Spleen (tissue), 11 donors: Measurements from ENCODE around the gene GPRIN3. TPM values are rescaled to one million over a fixed set of nuclear protein-coding genes. Genes with fewer than 3 reads are reported as not detected.

ENCODE experiments used
- DNase-seq: peaks from one replicate; pipeline ENCODE4 v3.0.0-alpha.2; 2020
- H3K27ac ChIP-seq, 8 donors: fragments of 200-600 bp; sonication (generic) in 7 of 8; 1 replicate in 4 of 8; 2 replicates in 4 of 8; pipeline versions ENCODE4 v1.5.0 to v1.8.0; 2016 to 2021; ENCODE audit warnings: inconsistent platforms in 4 of 8, mild to moderate bottlenecking in 4 of 8, moderate library complexity in 1 of 8
- H3K27me3 ChIP-seq, 7 donors: fragments of 200-600 bp; sonication (generic) in 6 of 7; replicated peaks in 1 of 7; 1 replicate in 4 of 7; 2 replicates in 3 of 7; pipeline versions ENCODE4 v1.5.0 to v1.8.0; 2016 to 2021; ENCODE audit warnings: inconsistent platforms in 3 of 7, mild to moderate bottlenecking in 1 of 7
- H3K36me3 ChIP-seq, 6 donors: fragments of 200-600 bp; sonication (generic) in 5 of 6; 1 replicate in 4 of 6; 2 replicates in 2 of 6; pipeline versions ENCODE4 v1.5.0 to v1.8.0; 2016 to 2021; ENCODE audit warnings: inconsistent platforms in 2 of 6
- H3K4me1 ChIP-seq, 6 donors: fragments of 200-600 bp; sonication (generic) in 5 of 6; 1 replicate in 3 of 6; 2 replicates in 3 of 6; pipeline versions ENCODE4 v1.5.0 to v1.8.0; 2016 to 2021; ENCODE audit warnings: inconsistent platforms in 3 of 6
- H3K4me3 ChIP-seq, 8 donors: fragments of 200-600 bp; sonication (generic) in 7 of 8; 1 replicate in 4 of 8; 2 replicates in 4 of 8; pipeline versions ENCODE4 v1.5.0 to v1.8.0; 2016 to 2021; ENCODE audit warnings: inconsistent platforms in 4 of 8, mild to moderate bottlenecking in 4 of 8, moderate library complexity in 2 of 8
- H3K9me3 ChIP-seq, 8 donors: fragments of 200-600 bp; sonication (generic) in 7 of 8; 1 replicate in 4 of 8; 2 replicates in 4 of 8; pipeline versions ENCODE4 v1.5.0 to v1.8.0; 2016 to 2021; ENCODE audit warnings: inconsistent platforms in 4 of 8
- POLR2A ChIP-seq, 3 donors: fragments of 450-650 bp; IDR thresholded peaks; one replicate each; pipeline ENCODE4 v1.5.1; 2017; ENCODE audit warnings: antibody characterized with exemption in 3 of 3, mild to moderate bottlenecking in 1 of 3
- POLR2AphosphoS5 ChIP-seq, 3 donors: sonication (generic); formaldehyde crosslinking; IDR thresholded peaks; one replicate each; pipeline ENCODE4 v1.5.1; 2017; ENCODE audit warnings: antibody characterized with exemption in 3 of 3
- WGBS, 5 donors: extraction: QIAGEN DNeasy Blood & Tissue Kit in 3 of 5; methylation state at CpG; one replicate each; pipeline versions ENCODE4 v1.1.5 to v1.1.7; 2013 to 2018; 5-methylcytosine and 5-hydroxymethylcytosine counted together
- intact Hi-C: fragments of 100-400 bp; cut with DNase I; formaldehyde crosslinking; loops from one replicate; pipeline ENCODE4 v1.15.0; 2023; ENCODE audit warnings: low total_unique reads
- polyA plus RNA-seq, 3 donors: library from polyadenylated mRNA; stranded (reverse); fragments of 200-250 nt; gene quantifications; one replicate each; pipeline ENCODE4 v1.2.1, GENCODE V29; 2013
- total RNA-seq, 7 donors: library from RNA; depleted of rRNA in 3 of 7; stranded (reverse); fragments of >200 nt in 3 of 7; fragmentation: NEBNext Ultra II Directional in 4 of 7; extraction: Animal tissue kit (Norgen Biotek cat#: 25700) in 4 of 7; gene quantifications; one replicate each; pipeline versions ENCODE4 v1.1.0 to v1.2.1, GENCODE V29; 2016 to 2021
- TF ChIP-seq, protein P1 (sequence below), 11 experiments: fragments of 200-600 bp in 7 of 11; fragments of 450-650 bp in 4 of 11; sonication (generic) in 4 of 11; IDR thresholded peaks in 8 of 11; conservative IDR thresholded peaks in 3 of 11; 1 replicate in 7 of 11; 2 replicates in 4 of 11; pipeline versions ENCODE4 v1.4.0 to v1.8.0; 2016 to 2021; ENCODE audit warnings: antibody characterized with exemption in 11 of 11, inconsistent platforms in 4 of 11, mild to moderate bottlenecking in 1 of 11
- donor health status: healthy with polysubstance abuse.
- donor health status: DM: no; HTN: no; CAD: no; lungs with moderate emphysema.
- donor health status: DM: no; HTN: no; CAD: no.
- donor health status: Bipolar disorder and iron deficiency.
- donor health status: healthy.
- donor health status: DM: no; HTN: no; CAD: no.
- donor health status: DM: yes; HTN: yes; CAD: no.

GPRIN3 gene
- total and polyA plus RNA-seq, 10 donors = 1.6 to 40.2 (median 24.8) TPM

DNA sequence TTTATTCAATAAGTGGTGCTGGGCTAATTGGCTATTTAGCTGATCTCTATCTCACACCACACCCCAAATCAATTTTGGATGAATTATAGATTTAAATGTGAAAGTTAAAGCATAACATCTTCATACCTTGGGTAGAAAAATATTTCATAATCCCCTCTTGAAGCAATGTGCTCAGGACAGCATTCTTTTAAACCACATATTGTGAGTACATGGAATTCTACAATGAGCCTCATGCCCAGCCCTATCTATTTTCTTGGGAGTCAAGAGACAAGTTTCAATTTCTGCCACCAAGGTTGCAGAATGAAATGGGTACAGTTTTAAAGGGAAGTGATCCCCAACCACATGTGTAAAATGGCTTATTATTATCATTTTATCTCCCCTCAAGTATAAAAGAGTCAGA lies 30.6 kb upstream of the GPRIN3 start:
- TF ChIP-seq POLR2A (IDR thresholded peaks at IDR 0.05) (no peak), POLR2AphosphoS5 (IDR thresholded peaks at IDR 0.05) (no peak)
- TF ChIP-seq, protein P1, sequence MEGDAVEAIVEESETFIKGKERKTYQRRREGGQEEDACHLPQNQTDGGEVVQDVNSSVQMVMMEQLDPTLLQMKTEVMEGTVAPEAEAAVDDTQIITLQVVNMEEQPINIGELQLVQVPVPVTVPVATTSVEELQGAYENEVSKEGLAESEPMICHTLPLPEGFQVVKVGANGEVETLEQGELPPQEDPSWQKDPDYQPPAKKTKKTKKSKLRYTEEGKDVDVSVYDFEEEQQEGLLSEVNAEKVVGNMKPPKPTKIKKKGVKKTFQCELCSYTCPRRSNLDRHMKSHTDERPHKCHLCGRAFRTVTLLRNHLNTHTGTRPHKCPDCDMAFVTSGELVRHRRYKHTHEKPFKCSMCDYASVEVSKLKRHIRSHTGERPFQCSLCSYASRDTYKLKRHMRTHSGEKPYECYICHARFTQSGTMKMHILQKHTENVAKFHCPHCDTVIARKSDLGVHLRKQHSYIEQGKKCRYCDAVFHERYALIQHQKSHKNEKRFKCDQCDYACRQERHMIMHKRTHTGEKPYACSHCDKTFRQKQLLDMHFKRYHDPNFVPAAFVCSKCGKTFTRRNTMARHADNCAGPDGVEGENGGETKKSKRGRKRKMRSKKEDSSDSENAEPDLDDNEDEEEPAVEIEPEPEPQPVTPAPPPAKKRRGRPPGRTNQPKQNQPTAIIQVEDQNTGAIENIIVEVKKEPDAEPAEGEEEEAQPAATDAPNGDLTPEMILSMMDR (IDR thresholded peaks at IDR 0.05 in 8 of 11, conservative IDR thresholded peaks at IDR 0.05 in 3 of 11) = no peak
- intact Hi-C loops = no loop called here
- no peaks in the 10 kb centered on the region for H3K27me3 ChIP-seq

DNA sequence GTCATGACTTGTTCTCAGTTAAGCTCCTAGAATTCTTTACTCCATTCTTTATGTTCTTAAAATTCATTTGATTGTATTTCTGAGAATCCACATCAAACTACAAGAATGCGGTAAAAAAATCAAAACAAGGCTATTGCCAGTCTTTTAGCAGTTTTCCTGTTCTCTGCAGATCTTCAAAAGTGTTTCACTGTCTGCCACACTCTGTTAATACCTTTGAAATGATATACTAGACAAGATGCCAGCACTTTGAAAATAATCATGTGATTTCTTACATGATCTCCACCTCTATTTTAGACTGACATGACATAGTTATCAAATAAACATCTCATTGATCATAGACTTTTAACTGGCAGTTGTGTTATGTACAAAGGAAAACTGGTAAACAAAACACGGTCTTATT lies 30.1 kb upstream of the GPRIN3 start:
- WGBS, 5 donors = 78 to 88% (median 80%) methylated on average over 2 of the region's 2 CpGs

More for the DNA sequence above, 30.6 kb upstream of the GPRIN3 start:
- H3K4me1 ChIP-seq = no peaks in the 10 kb centered on the region
- no peaks in the 10 kb centered on the region for H3K9me3 ChIP-seq
- no peak overlapping the region for H3K4me3 ChIP-seq
- no peak overlapping the region for H3K27ac ChIP-seq
- no peak for DNase-seq
- H3K36me3 ChIP-seq = no peaks in the 10 kb centered on the region

DNA sequence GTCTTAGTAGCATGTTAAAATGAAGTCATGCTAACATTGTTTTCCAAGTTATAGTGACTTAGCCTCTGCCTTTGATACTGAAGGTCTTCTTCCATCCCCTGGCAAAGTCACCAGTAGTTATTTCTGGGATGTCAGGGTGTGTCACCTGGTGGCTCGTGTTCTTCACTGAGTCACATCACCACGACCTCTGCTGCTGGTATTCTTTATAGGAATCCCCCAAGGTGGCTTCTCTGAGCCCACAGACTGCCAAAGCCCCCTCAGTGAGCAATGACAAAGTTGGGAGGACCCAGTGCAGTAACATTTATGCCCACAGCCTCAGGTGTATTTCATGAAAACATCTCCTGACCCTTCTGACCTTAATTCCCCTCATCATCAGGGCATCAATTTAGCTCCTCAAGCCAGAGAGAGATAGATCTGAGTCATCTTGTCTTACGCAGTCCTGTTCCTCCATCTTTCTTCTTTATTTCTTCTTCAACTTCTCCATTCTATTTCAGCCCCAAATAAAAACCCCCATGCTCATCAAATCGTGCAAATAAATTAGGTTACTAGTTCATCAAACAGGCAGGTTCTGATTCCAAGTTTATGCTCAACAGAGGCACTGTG lies 29.3 kb upstream of the GPRIN3 start:
- TF ChIP-seq POLR2A (IDR thresholded peaks at IDR 0.05) (no peak), POLR2AphosphoS5 (IDR thresholded peaks at IDR 0.05) (no peak)
- TF ChIP-seq, protein P1 (IDR thresholded peaks at IDR 0.05 in 8 of 11, conservative IDR thresholded peaks at IDR 0.05 in 3 of 11) = no peak
- no peaks in the 10 kb centered on the region for H3K36me3 ChIP-seq
- H3K27me3 ChIP-seq = no peaks in the 10 kb centered on the region
- intact Hi-C loops = no loop called here
- H3K4me3 ChIP-seq = no peak overlapping the region
- DNase-seq = no peak
- H3K9me3 ChIP-seq = no peaks in the 10 kb centered on the region
- no peak overlapping the region for H3K27ac ChIP-seq
- no peaks in the 10 kb centered on the region for H3K4me1 ChIP-seq
- 55 to 74% (median 68%) methylated on average over 3 to 4 of the region's 4 CpGs for WGBS, 5 donors

More for the DNA sequence above, 30.1 kb upstream of the GPRIN3 start:
- intact Hi-C loops = no loop called here
- no peak for DNase-seq
- Histone ChIP-seq H3K36me3 (no peaks in the 10 kb centered on the region), H3K4me3 (no peak overlapping the region), H3K9me3 (no peaks in the 10 kb centered on the region), H3K27ac (no peak overlapping the region), H3K27me3 (no peaks in the 10 kb centered on the region), H3K4me1 (no peaks in the 10 kb centered on the region)
- TF ChIP-seq POLR2AphosphoS5 (IDR thresholded peaks at IDR 0.05) (no peak), POLR2A (IDR thresholded peaks at IDR 0.05) (no peak)
- TF ChIP-seq, protein P1 (IDR thresholded peaks at IDR 0.05 in 8 of 11, conservative IDR thresholded peaks at IDR 0.05 in 3 of 11) = no peak

DNA sequence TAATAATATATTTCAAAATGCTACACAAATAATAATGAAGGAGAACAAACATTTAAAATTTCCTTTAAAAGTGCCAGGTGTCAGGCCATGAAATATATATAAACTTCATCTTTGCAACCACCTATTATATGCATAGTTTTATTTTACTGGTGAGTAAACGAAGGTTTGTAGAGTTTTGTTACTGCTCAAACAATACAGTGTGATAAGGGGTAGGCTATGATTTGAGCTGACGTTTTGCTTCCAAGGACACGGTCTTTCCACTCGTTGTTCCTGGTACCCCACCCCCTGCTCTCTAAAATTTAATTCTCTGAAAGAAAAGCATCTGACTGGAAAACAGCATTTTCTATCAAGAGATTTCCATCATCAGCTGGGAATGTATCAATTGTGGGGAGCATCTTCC lies 27.2 kb upstream of the GPRIN3 start:
- Histone ChIP-seq H3K27me3 (no peaks in the 10 kb centered on the region), H3K4me3 (no peak overlapping the region), H3K4me1 (peaks cover 0 to 8% (median 0%) of the 10 kb centered on the region in 6 donors), H3K27ac (no peak overlapping the region), H3K9me3 (no peaks in the 10 kb centered on the region), H3K36me3 (no peaks in the 10 kb centered on the region)
- no peak for DNase-seq
- TF ChIP-seq POLR2A (IDR thresholded peaks at IDR 0.05) (no peak), POLR2AphosphoS5 (IDR thresholded peaks at IDR 0.05) (no peak)
- TF ChIP-seq, protein P1 (IDR thresholded peaks at IDR 0.05 in 8 of 11, conservative IDR thresholded peaks at IDR 0.05 in 3 of 11) = no peak
- WGBS, 5 donors = 60 to 71% (median 66%) methylated on average over 4 of the region's 4 CpGs
- intact Hi-C loops = no loop called here
